Trophoblast cell (in vitro differentiated cells and primary cell): ENCODE data around the gene IQSEC1.

Experiments
- DNase-seq, 2 donors: peaks; one replicate each; pipeline ENCODE4 v3.0.0-alpha.2; 2016
- H2AFZ ChIP-seq: 2 replicates; pipeline ENCODE4 v1.6.1; 2013; ENCODE audit warnings: low read length, moderate library complexity, mild to moderate bottlenecking; ENCODE audit not compliant: insufficient read depth, poor library complexity
- H2AK5ac ChIP-seq: 2 replicates; pipeline ENCODE4 v1.6.1; 2013; ENCODE audit warnings: mild to moderate bottlenecking, low read length
- H2BK120ac ChIP-seq: 2 replicates; pipeline ENCODE4 v1.6.1; 2013; ENCODE audit warnings: low read length, mild to moderate bottlenecking, moderate library complexity; ENCODE audit not compliant: insufficient read depth, poor library complexity
- H2BK12ac ChIP-seq: 2 replicates; pipeline ENCODE4 v1.6.1; 2013; ENCODE audit warnings: mild to moderate bottlenecking, low read length, moderate library complexity
- H2BK5ac ChIP-seq: 2 replicates; pipeline ENCODE4 v1.6.1; 2013; ENCODE audit warnings: low read length, low read depth, moderate library complexity, mild to moderate bottlenecking; ENCODE audit not compliant: poor library complexity
- H3K14ac ChIP-seq: 2 replicates; pipeline ENCODE4 v1.6.1; 2013; ENCODE audit warnings: mild to moderate bottlenecking, low read length
- H3K18ac ChIP-seq: 2 replicates; pipeline ENCODE4 v1.6.1; 2013; ENCODE audit warnings: mild to moderate bottlenecking, low read length
- H3K23ac ChIP-seq: 2 replicates; pipeline ENCODE4 v1.6.1; 2013; ENCODE audit warnings: low read length
- H3K27ac ChIP-seq: 2 replicates; pipeline ENCODE4 v1.5.1; 2013; ENCODE audit warnings: low read depth, mild to moderate bottlenecking, inconsistent platforms, low read length, moderate library complexity
- H3K27me3 ChIP-seq: 2 replicates; pipeline ENCODE4 v1.6.1; 2013; ENCODE audit warnings: inconsistent platforms, mild to moderate bottlenecking, low read length, moderate library complexity; ENCODE audit not compliant: insufficient read depth
- H3K36me3 ChIP-seq, 2 experiments: 1 replicate in 1 of 2; 2 replicates in 1 of 2; pipeline ENCODE4 v1.6.1; 2013; ENCODE audit warnings: low read length in 2 of 2, mild to moderate bottlenecking in 2 of 2, moderate library complexity in 1 of 2; ENCODE audit not compliant: insufficient read depth in 2 of 2, control insufficient read depth in 1 of 2
- H3K4ac ChIP-seq: 2 replicates; pipeline ENCODE4 v1.6.1; 2013; ENCODE audit warnings: low read depth, mild to moderate bottlenecking, low read length, moderate library complexity
- H3K4me1 ChIP-seq, 2 experiments: 1 replicate in 1 of 2; 2 replicates in 1 of 2; pipeline ENCODE4 v1.6.1; 2013; ENCODE audit warnings: low read length in 2 of 2, mild to moderate bottlenecking in 2 of 2, moderate library complexity in 1 of 2; ENCODE audit not compliant: insufficient read depth in 2 of 2, control insufficient read depth in 1 of 2
- H3K4me2 ChIP-seq: 2 replicates; pipeline ENCODE4 v1.6.1; 2013; ENCODE audit warnings: inconsistent platforms, mild to moderate bottlenecking, low read length, moderate library complexity
- H3K4me3 ChIP-seq: 2 replicates; pipeline ENCODE4 v1.5.1; 2013; ENCODE audit warnings: mild to moderate bottlenecking, low read depth, low read length, inconsistent platforms
- H3K79me1 ChIP-seq: one replicate; pipeline ENCODE4 v1.6.1; 2013; ENCODE audit warnings: low read length
- H3K79me2 ChIP-seq: 2 replicates; pipeline ENCODE4 v1.6.1; 2013; ENCODE audit warnings: low read length, mild to moderate bottlenecking; ENCODE audit not compliant: control insufficient read depth, insufficient read depth, poor library complexity
- H3K9ac ChIP-seq: 2 replicates; pipeline ENCODE4 v1.6.1; 2013; ENCODE audit warnings: mild to moderate bottlenecking, low read length
- H3K9me3 ChIP-seq: 2 replicates; pipeline ENCODE4 v1.6.1; 2013; ENCODE audit warnings: low read depth, mild to moderate bottlenecking, control low read depth, inconsistent platforms, low read length; ENCODE audit not compliant: insufficient read depth
- H4K12ac ChIP-seq: 2 replicates; pipeline ENCODE4 v1.6.1; 2013; ENCODE audit warnings: low read depth, mild to moderate bottlenecking, low read length, moderate library complexity
- H4K8ac ChIP-seq: 2 replicates; pipeline ENCODE4 v1.6.1; 2013; ENCODE audit warnings: low read depth, mild to moderate bottlenecking, low read length, moderate library complexity
- H4K91ac ChIP-seq: one replicate; pipeline ENCODE4 v1.6.1; 2013; ENCODE audit warnings: low read depth, mild to moderate bottlenecking, low read length, moderate library complexity
- WGBS: extraction: QIAGEN DNeasy Blood & Tissue Kit; methylation state at CpG from one replicate; pipeline ENCODE4 v1.1.7; 2013; ENCODE audit warnings: missing lambda C conversion rate; ENCODE audit not compliant: insufficient read length, insufficient coverage; ENCODE audit errors: extremely low coverage; 5-methylcytosine and 5-hydroxymethylcytosine counted together

IQSEC1 gene

GRCh38 chr3:12972043-12972442 lies 101.2 kb downstream of the IQSEC1 start:
- Histone ChIP-seq H2BK12ac (no peak overlapping the region), H2BK120ac (no peak overlapping the region), H3K9ac (no peak overlapping the region), H3K79me2 (peaks cover 5% of the 10 kb centered on the region), H3K79me1 (peaks cover 4% of the 10 kb centered on the region), H3K4me3 (no peak overlapping the region), H2AFZ (no peak overlapping the region), H3K27me3 (no peaks in the 10 kb centered on the region), H2BK5ac (no peak overlapping the region), H3K9me3 (no peaks in the 10 kb centered on the region), H3K4me2 (no peak overlapping the region), H3K36me3 (peaks cover 0 to 3% of the 10 kb centered on the region in 2 experiments), H3K4me1 (peaks cover under 1 to 5% of the 10 kb centered on the region in 2 experiments), H2AK5ac (no peak overlapping the region), H3K4ac (no peak overlapping the region), H3K23ac (no peak overlapping the region), H4K12ac (no peak overlapping the region), H3K27ac (no peak overlapping the region), H4K8ac (no peak overlapping the region), H3K14ac (no peak overlapping the region), H4K91ac (no peak overlapping the region), H3K18ac (no peak overlapping the region)
- DNase-seq, result no peak
- no CpG with 5 or more reads among the region's 3 CpGs for WGBS

- Histone ChIP-seq H3K79me2 (peaks cover 7% of the 10 kb centered on the region), H3K4me1 (peaks cover 6 to 15% of the 10 kb centered on the region in 2 experiments), H3K9ac (no peak overlapping the region), H4K12ac (no peak overlapping the region), H4K8ac (no peak overlapping the region), H2BK120ac (no peak overlapping the region), H3K9me3 (no peaks in the 10 kb centered on the region), H3K79me1 (peaks cover 6% of the 10 kb centered on the region), H3K4me3 (no peak overlapping the region), H2BK5ac (no peak overlapping the region), H4K91ac (no peak overlapping the region), H3K14ac (no peak overlapping the region), H3K23ac (no peak overlapping the region), H2AFZ (no peak overlapping the region), H2AK5ac (no peak overlapping the region), H3K4ac (no peak overlapping the region), H3K18ac (no peak overlapping the region), H3K27me3 (no peaks in the 10 kb centered on the region), H3K36me3 (peaks cover 0 to 3% of the 10 kb centered on the region in 2 experiments), H3K4me2 (no peak overlapping the region), H3K27ac (no peak overlapping the region), H2BK12ac (no peak overlapping the region)
- no peak for DNase-seq
- no CpG with 5 or more reads among the region's 5 CpGs for WGBS
Observed at GRCh38 chr3:12970684-12971083, 102.5 kb downstream of the IQSEC1 start.

- no peaks in the 10 kb centered on the region for H3K27me3 ChIP-seq
- H3K4me2 ChIP-seq, result no peak overlapping the region
- no peak overlapping the region for H3K9ac ChIP-seq
- no peak for DNase-seq
- peaks cover 6 to 15% of the 10 kb centered on the region in 2 experiments for H3K4me1 ChIP-seq
- H3K4ac ChIP-seq, result no peak overlapping the region
- no peak overlapping the region for H3K27ac ChIP-seq
- peaks cover 6% of the 10 kb centered on the region for H3K79me1 ChIP-seq
- no peak overlapping the region for H2AK5ac ChIP-seq
- H2BK120ac ChIP-seq, result no peak overlapping the region
- no peak overlapping the region for H3K18ac ChIP-seq
- H2BK12ac ChIP-seq, result no peak overlapping the region
- H3K14ac ChIP-seq, result no peak overlapping the region
- no peak overlapping the region for H4K8ac ChIP-seq
- H4K12ac ChIP-seq, result no peak overlapping the region
- no peak overlapping the region for H2AFZ ChIP-seq
- no CpG with 5 or more reads among the region's 6 CpGs for WGBS
- H3K79me2 ChIP-seq, result peaks cover 7% of the 10 kb centered on the region
- no peak overlapping the region for H4K91ac ChIP-seq
- H3K4me3 ChIP-seq, result no peak overlapping the region
- H3K36me3 ChIP-seq, result peaks cover 0 to 3% of the 10 kb centered on the region in 2 experiments
- H2BK5ac ChIP-seq, result no peak overlapping the region
- no peaks in the 10 kb centered on the region for H3K9me3 ChIP-seq
- no peak overlapping the region for H3K23ac ChIP-seq
Observed at GRCh38 chr3:12969486-12969885, 103.7 kb downstream of the IQSEC1 start.

GRCh38 chr3:12968541-12968940 lies 104.7 kb downstream of the IQSEC1 start:
- WGBS, result no CpG with 5 or more reads among the region's 5 CpGs
- no peak for DNase-seq
- H3K36me3 ChIP-seq, result no peaks in the 10 kb centered on the region

More at GRCh38 chr3:12968541-12968940, 104.7 kb downstream of the IQSEC1 start:
- no peak overlapping the region for H4K12ac ChIP-seq
- no peak overlapping the region for H2BK5ac ChIP-seq
- no peak overlapping the region for H3K23ac ChIP-seq
- H3K4me1 ChIP-seq, result peaks cover 6 to 15% of the 10 kb centered on the region in 2 experiments
- no peak overlapping the region for H2BK120ac ChIP-seq
- H3K4ac ChIP-seq, result no peak overlapping the region
- no peak overlapping the region for H4K8ac ChIP-seq
- no peak overlapping the region for H3K14ac ChIP-seq
- no peak overlapping the region for H2BK12ac ChIP-seq
- H3K4me2 ChIP-seq, result no peak overlapping the region
- H3K27me3 ChIP-seq, result no peaks in the 10 kb centered on the region
- H3K79me2 ChIP-seq, result peaks cover 7% of the 10 kb centered on the region
- no peaks in the 10 kb centered on the region for H3K9me3 ChIP-seq
- H3K79me1 ChIP-seq, result peaks cover 6% of the 10 kb centered on the region
- H3K9ac ChIP-seq, result no peak overlapping the region
- no peak overlapping the region for H2AFZ ChIP-seq
- no peak overlapping the region for H4K91ac ChIP-seq
- H3K4me3 ChIP-seq, result no peak overlapping the region
- no peak overlapping the region for H3K27ac ChIP-seq
- H3K18ac ChIP-seq, result no peak overlapping the region
- no peak overlapping the region for H2AK5ac ChIP-seq
